ENCODE results near the gene ARIH2. TPM values are rescaled to one million over a fixed set of nuclear protein-coding genes. Genes with fewer than 3 reads are reported as not detected.

The ARIH2 gene
- total and polyA plus RNA-seq, 2 of the 8 experiments (the other 6 are each of a cell fraction or from before 2014, with no cell fraction given), result 72.9 to 136 TPM

DNA sequence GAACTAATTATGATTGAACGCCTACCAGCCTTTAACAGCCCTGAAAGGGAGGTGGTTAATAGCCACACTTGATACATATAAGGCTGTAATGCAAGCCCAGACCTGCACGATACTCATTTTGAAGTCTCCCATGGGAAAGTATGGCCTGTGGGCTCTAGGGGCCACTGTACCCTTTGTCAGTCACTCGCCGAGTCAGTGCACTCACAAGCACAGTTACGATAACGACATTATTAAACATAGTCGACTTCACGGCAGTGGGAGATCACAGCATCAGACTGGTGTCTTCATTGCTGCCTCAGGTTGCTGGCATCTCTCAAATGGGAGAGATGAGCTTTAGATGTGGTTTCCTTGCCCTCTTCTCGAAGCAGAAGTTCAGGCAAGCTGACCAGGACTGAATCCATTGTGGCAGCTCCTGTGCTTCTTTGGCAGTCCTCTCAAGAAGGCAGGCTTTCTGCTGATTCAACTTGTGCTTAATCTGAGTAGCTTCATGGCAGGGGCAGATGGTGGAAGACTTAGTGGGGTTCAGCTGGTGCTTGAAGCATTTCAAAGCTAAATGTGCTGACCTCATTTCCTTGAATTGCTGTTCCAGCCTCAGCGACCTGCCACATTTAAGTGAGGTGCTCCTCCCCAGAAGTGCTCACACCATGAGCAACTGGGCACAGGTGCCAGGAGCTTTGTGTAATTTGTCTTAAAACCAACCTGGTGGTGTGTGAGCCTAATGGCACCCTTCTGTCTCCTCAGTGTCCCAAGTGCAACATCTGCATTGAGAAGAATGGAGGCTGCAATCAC, 55.6 kb downstream of the ARIH2 start:
- Histone ChIP-seq H2BK15ac (ENCODE audit: low read length) (no peak overlapping the region), H3K14ac (ENCODE audit: insufficient read length) (no peak overlapping the region), H2BK5ac (ENCODE audit: low read depth, low read length) (no peak overlapping the region), H2BK120ac (replicated peaks; ENCODE audit: low read depth, low read length) (no peak overlapping the region), H3K18ac (ENCODE audit: extremely low read depth, low read length) (no peak overlapping the region), H3K4me3 (ENCODE audit: extremely low read depth in 1 of 4, insufficient read depth in 2 of 4, low read depth in 3 of 4, low read length in 4 of 4) (no peak overlapping the region), H3K27ac (ENCODE audit: low read depth, low read length) (no peak overlapping the region), H4K8ac (ENCODE audit: extremely low read depth, insufficient read depth, low read length) (no peak overlapping the region), H3K79me1 (ENCODE audit: low read depth, low read length) (no peaks in the 10 kb centered on the region), H4K5ac (ENCODE audit: insufficient read length, low read depth, low read length) (no peak overlapping the region), H3K79me2 (ENCODE audit: control insufficient read depth in 1 of 2, insufficient read depth in 2 of 2, low read length in 2 of 2) (no peaks in the 10 kb centered on the region), H2AFZ (ENCODE audit: low read length) (no peak overlapping the region), H3K23ac (ENCODE audit: insufficient read length) (no peak overlapping the region), H3K4me1 (replicated peaks in 1 of 4; ENCODE audit: control insufficient read depth in 3 of 4, insufficient read depth in 4 of 4, low read length in 3 of 4) (no peaks in the 10 kb centered on the region), H4K20me1 (replicated peaks in 1 of 2; ENCODE audit: control insufficient read depth in 1 of 2, insufficient read depth in 2 of 2, low read length in 2 of 2) (no peaks in the 10 kb centered on the region), H3K4me2 (ENCODE audit: insufficient read depth in 1 of 2, low read depth in 2 of 2, low read length in 2 of 2) (no peak overlapping the region), H2AK5ac (ENCODE audit: low read depth, low read length) (no peak overlapping the region), H3K36me3 (ENCODE audit: control insufficient read depth in 2 of 4, insufficient read depth in 4 of 4, low read length in 3 of 4) (peaks cover 27 to 85% (median 63%) of the 10 kb centered on the region in 4 experiments), H3K9me3 (ENCODE audit: insufficient read depth in 2 of 2, low read depth in 1 of 2, low read length in 1 of 2) (no peaks in the 10 kb centered on the region), H3K4ac (replicated peaks; ENCODE audit: insufficient read length, low read depth, low read length) (no peak overlapping the region), H2BK12ac (ENCODE audit: low read depth, low read length) (no peak overlapping the region), H3K27me3 (replicated peaks in 1 of 4; ENCODE audit: control insufficient read depth in 3 of 4, extremely low read depth in 1 of 4, insufficient read depth in 3 of 4, low read length in 3 of 4) (no peaks in the 10 kb centered on the region), H4K91ac (replicated peaks; ENCODE audit: insufficient read length, low read length) (no peak overlapping the region), H2BK20ac (ENCODE audit: low read length) (no peak overlapping the region), H3K9ac (replicated peaks in 1 of 4; ENCODE audit: extremely low read depth in 1 of 4, low read depth in 3 of 4, low read length in 3 of 4) (no peak overlapping the region), H3K23me2 (ENCODE audit: low read depth, low read length) (no peaks in the 10 kb centered on the region), H3K56ac (replicated peaks; ENCODE audit: insufficient read length, low read depth, low read length) (no peak overlapping the region)
- FAIRE-seq (no peak), DNase-seq (ENCODE audit: low read depth in 1 of 2, low spot score in 2 of 2) (no peak)
- CTCF ChIA-PET (ENCODE audit: partially characterized antibody), result interaction anchor here (0.8 to 2.6 kb wide), 4 partner anchors 13 to 238 kb away, joined by 3 to 15 read pairs (median 4); no protein-coding TSS in a partner anchor
- TF ChIP-seq TAF7 (optimal IDR thresholded peaks at IDR 0.05; ENCODE audit: borderline replicate concordance, low read depth, low read length) (no peak), CHD2 (IDR thresholded peaks at IDR 0.05; ENCODE audit: low read length) (no peak), SUZ12 (IDR thresholded peaks at IDR 0.05; ENCODE audit: low read length) (no peak), SP1 (IDR thresholded peaks at IDR 0.05; ENCODE audit: low read depth, low read length) (no peak), BRCA1 (IDR thresholded peaks at IDR 0.05; ENCODE audit: low read depth, low read length) (no peak), CTBP2 (IDR thresholded peaks at IDR 0.05; ENCODE audit: borderline replicate concordance, insufficient read depth, insufficient read length, low read length) (no peak), BCL11A (IDR thresholded peaks at IDR 0.05; ENCODE audit: low read depth in 2 of 2, low read length in 2 of 2) (no peak), TEAD4 (IDR thresholded peaks at IDR 0.05; ENCODE audit: low read depth, low read length) (no peak), NRF1 (IDR thresholded peaks at IDR 0.05; ENCODE audit: low read depth, low read length) (no peak), SP4 (IDR thresholded peaks at IDR 0.05; ENCODE audit: low read length) (no peak)
- POLR2A ChIA-PET (ENCODE audit: partially characterized antibody), result interaction anchor here (1.5 to 2.6 kb wide), 4 partner anchors 9 to 17 kb away, joined by 3 to 11 read pairs (median 7); no protein-coding TSS in a partner anchor
- 95% methylated on average over 10 of the region's 10 CpGs; no CpG with 5 or more reads in 1 of the 2 experiments for WGBS, 2 experiments (ENCODE audit: extremely low coverage in 1 of 2, insufficient coverage in 1 of 2, insufficient read length in 1 of 2, insufficient replicate concordance in 2 of 2, low coverage in 1 of 2, low lambda C conversion rate in 2 of 2, missing lambda C conversion rate in 1 of 2)

Data from H1 (cell line).